Measurements from ENCODE around the gene KDM2B.
A peak's percentile ranks its signal among the peaks of the same experiment; 100 is the strongest.

The KDM2B gene

DNA sequence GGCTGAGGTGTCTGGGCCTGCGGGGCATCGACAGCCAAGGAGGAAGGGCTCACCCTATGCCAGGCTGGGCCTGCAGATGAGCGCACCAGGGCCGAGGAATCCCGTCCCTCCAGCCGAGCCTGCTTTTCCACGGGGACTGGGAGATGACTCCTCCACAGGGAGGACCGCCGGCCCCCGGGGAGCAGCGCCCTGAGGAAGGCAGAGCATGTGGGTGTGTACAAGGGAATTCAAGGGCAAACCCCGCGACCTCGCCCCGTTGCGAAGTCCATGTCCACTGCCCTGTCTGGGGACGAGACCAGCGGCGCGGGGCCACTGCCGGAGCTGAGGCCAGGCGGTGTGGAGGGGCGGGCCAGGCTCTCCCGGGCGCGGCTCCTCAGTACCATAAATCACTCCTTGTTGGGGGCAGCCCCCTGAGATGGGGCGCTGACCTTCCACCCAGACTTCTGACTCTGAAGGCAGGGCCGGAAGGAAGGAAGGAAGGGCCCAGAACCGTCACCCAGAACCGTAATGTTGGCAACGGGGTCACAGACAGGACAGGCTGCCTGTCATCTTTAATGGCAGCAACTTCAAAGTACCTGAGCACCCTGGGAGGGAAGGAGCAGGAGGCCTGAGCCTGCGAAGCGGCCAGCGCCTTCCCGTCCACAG lies 128.4 kb downstream of the KDM2B start:
- no peak for DNase-seq

DNA sequence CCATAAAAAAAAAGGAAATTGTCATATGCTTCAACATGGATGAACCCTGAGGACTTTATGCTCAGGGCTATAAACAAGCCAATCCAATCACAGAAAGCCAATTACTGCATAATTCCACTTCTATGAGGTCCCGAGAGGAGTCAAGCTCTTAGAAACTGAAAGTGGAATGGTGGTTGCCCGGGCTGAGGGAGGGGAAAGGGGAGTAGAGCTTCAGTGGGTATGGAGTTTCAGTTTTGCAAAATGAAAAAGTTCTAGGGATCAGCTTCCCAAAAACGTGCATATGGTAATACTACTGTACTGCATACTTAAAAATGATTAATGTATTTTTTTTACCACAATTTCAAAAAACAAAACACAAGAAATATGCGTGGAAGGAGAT lies 128.9 kb downstream of the KDM2B start:
- DNase-seq = no peak

DNA sequence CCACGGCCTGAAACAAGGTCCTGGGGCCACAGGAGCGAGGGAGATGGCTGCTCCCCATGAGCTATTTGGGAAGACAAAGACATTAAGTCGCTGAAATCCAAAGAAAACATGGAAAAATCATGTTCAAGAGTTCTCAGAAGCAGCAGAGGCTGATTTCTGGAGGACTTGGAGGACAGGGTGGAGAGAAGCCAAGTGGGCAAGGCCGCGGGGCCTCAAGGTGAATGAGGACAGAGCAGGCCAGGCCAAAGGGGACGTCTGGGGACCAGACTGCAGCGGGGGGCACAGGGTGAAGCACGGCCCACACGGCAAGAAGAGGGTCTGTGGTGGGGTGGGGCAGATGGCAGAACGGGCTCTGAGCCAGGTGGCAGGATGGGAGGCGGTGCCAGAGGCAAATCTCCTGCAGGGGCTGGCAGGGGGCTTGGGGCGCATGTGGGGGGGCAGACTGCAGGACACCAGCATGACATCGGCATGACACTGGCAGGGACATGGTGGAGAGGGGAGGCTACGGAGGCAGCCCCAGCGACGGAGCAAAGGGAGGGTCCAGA lies 132.0 kb downstream of the KDM2B start:
- no peak for DNase-seq

DNA sequence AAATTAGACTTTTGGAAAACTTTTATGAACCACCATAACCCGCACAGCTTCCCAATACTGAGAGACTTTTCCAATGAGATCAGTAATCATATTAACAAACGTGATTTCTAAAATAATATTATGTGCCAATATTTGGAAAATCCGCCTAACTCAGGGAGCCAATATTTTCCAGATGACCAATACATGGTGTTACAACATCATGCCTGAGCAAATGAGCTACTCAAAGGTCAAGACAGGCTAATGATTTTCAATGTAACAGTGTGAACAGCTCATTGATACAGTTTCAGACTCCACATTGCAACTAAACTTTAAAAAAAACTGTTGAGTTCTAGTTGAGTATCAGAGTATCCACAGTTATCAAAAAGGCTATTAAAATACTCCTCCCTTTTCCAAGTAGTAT lies 134.1 kb downstream of the KDM2B start:
- DNase-seq = no peak

DNA sequence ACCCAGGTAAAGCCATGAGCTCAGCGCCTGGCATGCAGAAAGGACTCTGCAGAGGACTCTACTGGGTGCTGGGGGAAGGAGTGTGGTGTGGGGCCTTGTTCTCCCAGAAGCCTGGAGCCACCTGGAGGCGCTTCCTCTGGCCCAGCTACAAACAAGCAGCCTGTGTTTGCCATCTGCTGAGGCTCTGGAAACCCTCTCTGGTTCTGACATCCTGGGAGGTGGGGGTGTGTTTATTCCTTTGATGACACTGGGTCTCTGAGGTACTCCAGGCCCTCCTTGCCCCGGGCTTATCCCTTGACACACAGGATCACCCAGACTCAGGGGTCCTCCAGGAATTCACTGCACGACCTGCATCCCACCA lies 136.0 kb downstream of the KDM2B start:
- DNase-seq = no peak

DNA sequence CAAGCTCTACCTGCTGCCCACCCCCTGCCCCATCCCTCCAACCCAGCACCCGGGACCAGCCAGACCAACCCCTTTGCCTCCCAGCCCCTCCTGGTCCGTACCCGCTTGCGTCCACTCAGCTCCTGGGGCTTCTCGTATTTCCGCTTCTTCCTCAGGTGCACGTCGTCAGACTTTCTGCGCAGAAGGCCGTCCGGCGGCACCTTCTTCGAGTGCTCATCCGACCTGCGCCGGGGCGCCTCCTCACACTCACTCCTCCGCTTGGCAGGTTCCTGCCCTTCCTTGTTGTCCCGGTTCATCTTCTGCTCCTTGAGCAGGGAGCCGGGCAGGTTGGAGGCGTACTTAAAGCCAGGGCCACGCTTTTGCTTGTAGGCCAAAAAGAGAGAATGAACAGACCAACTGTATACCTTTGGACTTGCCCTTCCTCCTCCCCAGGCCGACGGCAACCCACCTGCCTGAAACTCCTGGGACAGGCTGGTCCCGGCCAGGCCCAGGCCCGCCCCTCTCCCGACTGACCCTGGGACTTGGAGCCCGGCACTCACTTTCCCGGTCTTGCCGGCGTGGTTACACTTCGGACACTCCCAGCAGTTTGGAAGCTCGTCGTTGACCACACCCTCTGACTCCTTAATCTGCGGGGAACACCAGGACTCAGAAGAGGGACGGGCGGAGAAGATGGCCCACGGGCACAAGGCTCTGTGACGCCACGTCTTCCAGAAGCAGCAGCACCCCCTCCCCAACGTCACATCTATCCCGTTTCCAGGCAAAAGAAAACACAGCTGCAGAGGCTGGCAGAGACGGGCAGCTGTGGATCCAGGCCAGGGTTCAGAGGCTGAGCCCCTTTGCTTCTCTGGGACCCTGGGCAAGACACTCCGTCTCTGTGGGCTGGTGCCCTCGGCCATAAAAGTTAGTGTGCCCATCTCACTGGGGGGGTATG lies 136.6 kb downstream of the KDM2B start:
- DNase-seq = no peak

DNA sequence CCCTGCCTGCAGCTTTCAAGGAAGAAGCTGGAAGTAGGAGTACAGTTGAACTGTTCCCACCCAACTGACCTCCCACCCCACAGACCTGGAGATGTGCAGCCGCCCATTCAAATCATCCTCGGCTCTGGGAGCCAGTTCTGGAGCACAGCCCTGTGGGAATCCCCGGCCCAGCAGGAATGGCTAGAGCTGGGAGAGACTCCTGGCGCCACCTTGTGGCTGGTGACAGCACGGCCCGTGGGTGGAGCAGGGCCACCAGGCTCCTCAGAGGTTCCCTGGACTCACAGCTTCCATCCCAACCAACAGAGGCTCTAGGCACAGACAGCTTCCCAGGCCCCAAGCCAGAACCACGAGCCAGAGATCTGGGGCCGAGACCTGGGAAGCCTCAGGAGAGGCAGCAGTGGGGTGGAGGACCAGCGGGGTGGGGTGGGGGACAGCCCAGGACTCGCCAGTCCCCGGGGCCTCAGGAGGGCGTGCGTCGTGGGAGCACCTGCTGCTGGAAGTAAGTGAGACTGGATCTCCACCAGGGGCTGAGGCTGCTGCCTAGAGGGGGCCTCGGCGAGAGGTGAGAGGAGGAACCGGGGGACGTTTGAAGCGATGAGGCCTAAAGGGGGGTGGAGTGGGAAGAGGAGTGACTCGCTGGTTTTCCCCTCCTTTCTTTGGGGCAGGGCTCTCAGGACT lies 137.5 kb downstream of the KDM2B start:
- peak; percentile 25 for DNase-seq

DNA sequence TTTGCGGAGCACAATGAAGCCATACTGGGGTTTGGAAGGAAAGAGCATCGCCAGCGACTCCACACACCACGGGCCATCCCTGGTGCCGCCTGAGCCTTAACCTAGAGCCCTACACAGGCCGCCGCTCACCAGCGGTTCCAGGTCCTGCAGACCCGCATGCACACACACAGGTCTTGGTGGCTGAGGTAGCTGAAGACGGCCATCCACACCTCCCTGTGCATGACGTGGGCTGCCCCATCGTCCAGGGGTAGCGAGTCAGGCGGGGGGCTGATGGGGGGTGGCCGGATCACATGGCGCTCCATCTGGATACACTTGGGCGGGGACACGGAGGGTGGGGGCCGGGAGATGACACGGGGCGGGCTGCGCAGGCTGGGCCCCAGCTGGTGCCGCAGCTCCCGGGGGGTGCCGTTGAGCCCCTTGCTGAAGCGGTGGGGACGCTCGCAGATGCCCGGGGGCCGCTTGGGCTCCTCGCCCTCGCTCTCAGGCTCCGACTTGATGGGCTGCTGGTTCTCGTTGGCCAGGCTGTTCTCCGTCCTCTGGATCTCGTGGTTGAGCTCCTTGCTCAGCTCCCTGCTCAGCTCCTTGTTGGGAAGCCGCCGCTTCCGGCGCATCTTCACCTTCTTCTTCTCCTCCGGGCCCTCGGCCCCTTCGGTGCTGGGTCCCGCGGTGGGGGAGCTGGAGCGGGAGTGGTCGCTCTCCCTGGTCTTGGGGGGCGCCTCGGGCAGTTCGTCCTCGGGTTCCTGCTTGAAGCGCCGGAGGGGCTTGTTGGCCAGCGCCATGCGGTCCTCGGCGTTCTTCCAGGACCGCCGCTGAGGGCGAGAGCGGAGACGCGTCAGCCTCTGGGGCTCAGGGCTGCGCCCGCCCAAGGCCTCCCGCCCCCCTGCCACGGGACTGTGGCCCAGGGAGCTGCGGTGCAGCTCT lies 138.5 kb downstream of the KDM2B start:
- no peak for DNase-seq

DNA sequence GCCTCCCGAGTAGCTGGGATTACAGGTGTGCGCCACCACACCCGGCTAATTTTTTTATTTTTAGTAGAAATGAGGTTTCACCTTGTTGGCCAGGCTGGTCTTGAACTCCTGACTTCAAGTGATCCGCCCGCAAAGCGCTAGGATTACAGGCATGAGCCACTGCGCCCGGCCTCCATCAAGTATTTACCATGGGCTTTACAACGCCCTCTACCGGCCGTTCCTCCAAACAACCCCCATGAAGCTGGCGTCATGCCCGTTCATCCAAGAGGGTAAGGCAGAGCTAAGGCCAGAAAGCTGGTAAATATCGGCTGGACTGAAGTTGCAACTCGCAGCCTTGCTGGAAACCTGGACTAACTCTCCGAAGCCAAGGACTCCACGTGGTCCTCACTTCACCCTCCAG lies 139.3 kb downstream of the KDM2B start:
- DNase-seq = no peak

DNA sequence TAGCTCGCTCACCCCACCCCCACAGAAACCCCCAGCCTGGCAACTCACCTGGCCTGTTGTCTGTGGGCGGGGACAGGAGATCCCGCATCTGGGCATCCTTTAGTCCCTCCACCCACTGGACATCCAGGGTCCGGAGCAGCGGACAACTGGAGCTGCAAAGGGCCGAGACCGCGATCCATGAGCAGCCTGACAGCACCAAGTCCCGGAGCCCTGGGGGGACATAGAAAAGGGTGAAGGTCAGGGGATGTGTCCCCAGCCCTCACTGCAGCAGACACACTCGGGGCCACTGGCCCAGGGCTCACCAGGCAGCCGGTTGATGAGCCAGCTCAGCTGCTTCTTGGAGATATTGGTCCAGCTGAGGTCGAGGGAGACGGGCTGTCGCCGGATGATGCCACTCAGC lies 140.1 kb downstream of the KDM2B start:
- DNase-seq = no peak

DNA sequence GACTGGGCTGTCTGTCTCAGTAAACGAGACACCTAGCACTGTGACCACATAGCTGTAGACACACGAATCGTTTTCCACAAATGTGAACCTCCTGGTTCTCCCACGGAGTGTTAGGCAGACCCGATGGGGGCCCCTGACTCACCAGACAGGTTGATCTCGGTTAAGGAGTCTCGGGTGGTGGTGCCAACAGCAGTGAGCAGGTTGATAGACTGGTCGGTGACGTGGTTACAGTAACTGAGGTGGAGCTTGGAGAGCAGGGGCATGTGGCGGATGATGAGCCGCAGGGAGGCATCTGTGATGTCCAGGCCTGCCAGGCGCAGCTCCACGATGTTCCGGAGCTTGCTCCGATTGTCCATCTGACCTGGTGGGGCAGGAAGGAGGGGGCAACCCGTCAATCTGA lies 141.1 kb downstream of the KDM2B start:
- DNase-seq = no peak

DNA sequence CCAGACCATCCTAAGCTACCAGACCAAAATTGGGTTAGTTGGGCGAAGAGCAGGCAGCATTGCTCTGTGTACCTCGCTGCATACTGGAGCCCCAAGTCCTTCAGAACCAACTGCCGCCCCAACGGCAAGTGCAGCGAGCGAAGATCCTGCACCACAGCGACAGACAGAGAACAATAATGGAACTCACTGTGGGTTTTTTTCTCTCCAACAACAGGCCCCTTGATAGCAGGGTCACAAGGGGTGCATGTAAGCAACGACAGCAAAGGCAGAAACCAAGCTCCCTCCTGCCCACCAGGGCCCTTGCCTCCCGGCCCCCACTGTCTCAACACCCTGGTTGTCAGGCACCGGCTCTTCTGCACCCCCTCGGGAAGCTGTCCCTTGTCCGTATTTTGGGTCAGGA lies 141.9 kb downstream of the KDM2B start:
- no peak for DNase-seq

DNA sequence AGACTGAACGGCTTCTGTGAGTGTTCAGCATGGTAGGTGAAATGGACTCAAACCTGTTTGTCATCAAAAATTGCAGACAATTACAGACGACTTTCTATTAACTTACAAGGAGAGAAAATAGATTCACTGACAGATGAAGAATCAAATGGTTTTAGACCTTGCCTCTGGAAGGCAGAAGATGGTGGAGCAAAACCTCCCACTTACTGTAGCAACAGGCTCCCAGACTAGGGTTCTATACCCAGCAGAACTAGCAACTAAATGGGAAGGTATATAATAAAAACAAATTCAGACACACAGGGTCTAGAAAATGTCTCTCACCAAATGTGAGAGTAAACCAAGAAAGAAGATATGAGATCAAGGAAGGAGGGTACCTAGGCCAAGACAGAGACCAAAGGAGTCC lies 144.1 kb downstream of the KDM2B start:
- no peak for DNase-seq

DNA sequence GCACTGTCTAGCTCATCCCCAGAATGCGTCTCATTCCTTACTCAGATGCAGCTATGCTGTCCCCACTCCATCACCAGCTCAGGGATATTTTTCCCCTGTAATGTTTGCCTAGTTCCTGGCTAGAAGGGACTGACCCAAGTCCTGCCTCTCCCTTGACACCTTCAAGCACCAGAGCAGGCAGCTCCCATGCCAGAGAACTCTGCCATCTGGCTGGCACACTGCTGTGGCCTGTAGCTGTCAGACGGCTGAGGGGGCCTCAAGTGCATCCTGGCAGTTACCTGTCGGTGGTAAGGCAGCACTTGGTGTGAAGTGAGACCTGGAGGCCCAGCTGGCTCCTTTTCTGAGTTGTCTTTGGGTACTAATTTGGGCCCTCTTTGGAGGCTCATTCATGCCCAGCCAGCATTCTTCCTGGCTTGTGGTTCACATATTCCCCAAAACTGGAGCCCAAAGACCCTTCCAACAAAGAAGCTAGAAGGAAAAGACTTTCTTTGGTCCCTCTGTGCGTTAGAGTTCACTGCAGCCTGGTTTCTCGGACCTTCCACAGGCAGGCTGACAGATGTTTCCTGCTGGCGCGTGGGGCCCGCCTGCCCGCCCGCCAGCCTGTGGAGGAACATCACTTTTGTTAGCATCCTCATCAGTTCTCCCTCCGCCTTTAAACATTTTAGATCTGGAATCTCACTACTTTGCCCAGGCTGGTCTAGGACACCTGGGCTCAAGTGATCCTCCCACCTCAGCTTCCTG lies 147.9 kb downstream of the KDM2B start:
- DNase-seq = no peak

DNA sequence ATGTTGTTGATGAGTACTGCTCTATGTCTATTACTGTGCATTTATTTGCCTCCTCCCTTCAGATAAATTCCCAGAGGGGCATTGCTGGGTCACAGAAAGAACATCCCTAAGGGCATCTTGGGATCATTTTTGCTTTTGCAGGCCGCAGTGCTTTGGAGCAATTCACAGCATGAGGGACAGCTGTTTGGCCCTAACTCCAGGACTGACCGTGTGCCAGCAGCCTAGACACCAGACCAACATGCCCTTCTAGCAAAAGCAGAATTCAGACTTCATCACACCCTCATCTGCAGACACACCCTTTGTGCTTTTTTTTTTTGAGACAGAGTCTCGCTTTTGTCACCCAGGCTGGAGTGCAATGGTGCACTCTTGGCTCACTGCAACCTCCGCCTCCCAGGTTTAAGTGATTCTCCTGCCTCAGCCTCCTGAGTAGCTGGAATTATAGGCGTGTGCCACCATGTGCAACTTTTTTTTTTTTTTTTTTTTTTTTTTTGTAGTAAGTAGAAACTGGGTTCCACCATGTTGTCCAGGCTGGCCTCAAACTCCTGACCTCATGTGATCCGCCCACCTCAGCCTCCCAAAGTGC lies 149.9 kb downstream of the KDM2B start:
- no peak for DNase-seq

DNA sequence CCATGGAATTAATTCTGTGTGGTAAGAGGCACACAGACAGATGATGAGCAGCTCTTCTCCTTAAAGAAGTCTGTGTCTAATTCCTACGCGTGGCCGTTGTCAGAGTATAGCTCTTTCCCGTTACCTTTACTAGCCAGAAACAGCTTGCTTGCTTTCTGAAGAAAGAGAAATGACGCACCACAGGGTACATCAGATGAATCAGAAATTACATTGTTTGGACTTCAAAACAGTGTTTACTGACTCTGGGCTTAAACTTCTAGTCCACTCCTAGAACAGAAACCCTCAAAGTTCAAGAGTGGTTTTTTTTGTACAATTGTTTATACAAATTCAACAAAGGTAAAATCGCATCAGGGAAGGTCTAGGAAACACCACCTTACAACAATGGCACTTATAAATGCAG lies 151.9 kb downstream of the KDM2B start:
- DNase-seq = no peak

DNA sequence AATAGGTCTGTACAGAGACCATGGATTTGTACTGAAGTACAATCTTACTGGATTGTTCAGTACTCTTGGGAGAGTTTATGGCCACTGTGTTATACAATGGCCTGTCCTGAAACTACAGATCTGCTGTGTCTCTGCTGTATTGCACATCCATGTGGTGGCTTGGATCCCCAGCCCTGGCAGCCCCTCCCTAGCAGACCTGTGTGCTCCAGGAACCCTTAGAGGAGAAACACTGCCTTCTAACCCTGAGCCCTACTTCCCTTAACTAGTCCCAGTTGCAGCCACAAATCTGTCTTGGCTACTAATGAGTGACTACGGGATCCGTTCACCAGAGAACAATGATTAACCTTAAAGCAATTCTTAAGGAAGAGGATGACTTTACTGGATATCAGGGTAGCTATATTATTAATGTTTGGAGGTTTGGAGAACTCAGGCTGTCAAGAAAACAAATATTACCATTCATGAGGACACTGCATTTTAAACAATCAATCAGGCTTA lies 153.2 kb downstream of the KDM2B start:
- no peak for DNase-seq

DNA sequence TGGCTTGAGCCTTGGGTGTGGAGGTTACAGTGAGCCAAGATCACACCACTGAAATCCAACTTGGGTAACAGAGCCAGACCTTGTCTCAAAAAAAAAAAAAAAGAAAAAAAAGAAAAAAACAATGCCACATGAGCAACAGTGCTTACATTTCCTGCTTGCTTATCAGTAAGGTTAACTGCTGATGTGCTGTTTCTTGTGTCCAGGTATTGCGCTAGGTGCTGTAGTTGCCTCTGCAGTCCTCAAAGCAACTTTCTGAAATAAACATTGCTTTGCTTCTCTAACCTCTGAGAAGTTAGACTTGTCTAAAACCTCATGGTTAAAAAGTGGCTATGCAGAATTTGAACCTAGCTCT lies 156.2 kb downstream of the KDM2B start:
- DNase-seq = no peak

DNA sequence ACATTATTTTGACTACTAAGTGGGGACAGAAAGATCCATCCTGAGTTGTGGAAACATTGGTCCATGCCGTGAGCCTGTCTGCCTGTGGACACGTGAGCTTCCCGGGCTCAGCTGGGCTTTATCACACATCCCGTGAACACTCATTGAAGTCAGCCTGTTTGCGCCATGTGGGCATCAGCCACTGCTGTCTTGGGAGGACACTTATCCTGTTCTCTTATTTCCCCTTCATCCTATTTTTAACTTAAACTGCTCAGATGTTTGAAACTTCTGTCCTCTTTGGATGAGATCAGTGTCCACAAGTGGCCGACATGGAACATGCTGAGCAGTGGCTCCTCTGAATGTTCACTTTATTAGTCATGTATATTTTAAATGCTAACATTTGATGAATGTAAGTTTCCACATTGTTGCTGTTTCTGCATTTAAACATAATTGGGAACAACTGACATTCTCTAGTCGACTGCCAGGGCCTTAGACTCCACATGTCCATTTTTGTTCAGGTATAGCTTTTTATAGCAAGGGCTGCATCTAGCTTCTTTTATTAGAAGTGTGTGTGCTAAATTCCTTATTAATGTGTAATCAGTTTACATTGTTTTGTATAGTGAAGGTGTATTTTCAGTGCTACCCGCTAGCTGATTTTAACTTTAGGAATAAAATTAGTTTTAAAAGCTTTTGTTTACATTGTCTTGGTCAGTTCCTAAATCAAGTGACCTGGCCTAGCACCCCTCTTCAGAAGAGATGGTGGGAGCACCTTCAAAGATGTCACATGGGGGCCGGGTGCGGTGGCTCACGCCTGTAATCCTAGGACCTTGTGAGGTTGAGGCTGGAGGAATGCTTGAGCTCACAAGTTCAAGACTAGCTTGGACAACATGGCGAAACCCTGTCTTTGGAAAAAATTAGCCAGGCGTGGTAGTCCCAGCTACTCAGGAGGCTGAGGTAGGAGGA lies 156.9 kb downstream of the KDM2B start:
- DNase-seq = no peak

DNA sequence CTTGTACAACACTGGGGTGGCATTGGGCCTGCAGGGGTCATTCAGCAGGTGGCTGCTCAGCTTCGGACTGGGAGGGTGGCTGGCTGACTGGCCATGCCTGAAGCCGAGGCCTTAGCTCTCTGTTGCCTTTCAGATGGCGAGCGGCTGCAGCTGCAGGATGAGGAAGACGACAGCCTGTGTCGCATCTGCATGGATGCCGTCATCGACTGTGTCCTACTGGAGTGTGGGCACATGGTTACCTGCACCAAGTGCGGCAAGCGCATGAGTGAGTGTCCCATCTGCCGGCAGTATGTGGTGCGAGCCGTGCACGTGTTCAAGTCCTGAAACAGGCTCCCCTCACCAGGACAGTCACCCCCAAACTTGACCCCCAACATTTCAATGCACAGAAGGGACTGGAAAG lies 157.6 kb downstream of the KDM2B start:
- DNase-seq = no peak

All from DMS153 (cell line).